ENCODE data around the gene GRIK2. TPM values are rescaled to one million over a fixed set of nuclear protein-coding genes. Genes with fewer than 3 reads are reported as not detected.

The GRIK2 gene
- total RNA-seq, 2 experiments from 2014 or later, result not detected

GRCh38 chr6:101650402-101651100, 257.0 kb downstream of the GRIK2 start:
- TF ChIP-seq CTCF (IDR thresholded peaks at IDR 0.05), result no peak
- Mint-ChIP-seq H3K36me3 (ENCODE audit: low read depth) (no peaks in the 10 kb centered on the region), H3K4me1 (ENCODE audit: low read depth) (no peaks in the 10 kb centered on the region), H3K27ac (no peak overlapping the region), H3K9me3 (no peaks in the 10 kb centered on the region), H3K4me3 (no peak overlapping the region), H3K27me3 (no peaks in the 10 kb centered on the region)
- DNase-seq (no peak), ATAC-seq (no peak)
- POLR2A ChIA-PET, result no interaction called here
- intact Hi-C loops (cut with micrococcal nuclease), result no loop called here
- CTCF ChIA-PET, result no interaction called here

GRCh38 chr6:101652079-101652478, 258.6 kb downstream of the GRIK2 start:
- Mint-ChIP-seq H3K9me3 (no peaks in the 10 kb centered on the region), H3K36me3 (ENCODE audit: low read depth) (no peaks in the 10 kb centered on the region), H3K27ac (no peak overlapping the region), H3K4me3 (no peak overlapping the region), H3K27me3 (no peaks in the 10 kb centered on the region), H3K4me1 (ENCODE audit: low read depth) (no peaks in the 10 kb centered on the region)
- CTCF ChIA-PET, result no interaction called here
- POLR2A ChIA-PET, result no interaction called here
- intact Hi-C loops (cut with micrococcal nuclease), result no loop called here
- no peak for ATAC-seq
- no peak for DNase-seq
- no peak for TF ChIP-seq CTCF (IDR thresholded peaks at IDR 0.05)

GRCh38 chr6:101655109-101655508, 261.6 kb downstream of the GRIK2 start:
- ChIA-PET POLR2A (no interaction called here), CTCF (no interaction called here)
- Mint-ChIP-seq H3K27ac (no peak overlapping the region), H3K4me1 (ENCODE audit: low read depth) (no peaks in the 10 kb centered on the region), H3K4me3 (no peak overlapping the region), H3K27me3 (no peaks in the 10 kb centered on the region), H3K9me3 (peaks cover 2% of the 10 kb centered on the region), H3K36me3 (ENCODE audit: low read depth) (no peaks in the 10 kb centered on the region)
- DNase-seq (no peak), ATAC-seq (no peak)
- intact Hi-C loops (cut with micrococcal nuclease), result no loop called here
- no peak for TF ChIP-seq CTCF (IDR thresholded peaks at IDR 0.05)

- POLR2A ChIA-PET, result no interaction called here
Measured at GRCh38 chr6:101662111-101662897, 268.8 kb downstream of the GRIK2 start.

More at GRCh38 chr6:101662111-101662897, 268.8 kb downstream of the GRIK2 start:
- H3K9me3 Mint-ChIP-seq, result peaks cover 4% of the 10 kb centered on the region
- no peak for DNase-seq
- no peaks in the 10 kb centered on the region for H3K4me1 Mint-ChIP-seq (ENCODE audit: low read depth)
- H3K36me3 Mint-ChIP-seq (ENCODE audit: low read depth), result no peaks in the 10 kb centered on the region
- CTCF ChIA-PET, result no interaction called here
- no peak overlapping the region for H3K27ac Mint-ChIP-seq
- TF ChIP-seq CTCF (IDR thresholded peaks at IDR 0.05), result no peak
- no peaks in the 10 kb centered on the region for H3K27me3 Mint-ChIP-seq
- H3K4me3 Mint-ChIP-seq, result no peak overlapping the region
- intact Hi-C loops (cut with micrococcal nuclease), result no loop called here
- ATAC-seq, result no peak
